Measurements from ENCODE around the gene TMBIM4. TPM values are rescaled to one million over a fixed set of nuclear protein-coding genes. Genes with fewer than 3 reads are reported as not detected.
"Not testable (repeated sequence)": the region's sequence is repeated elsewhere in the genome, so short reads cannot be mapped to it uniquely, and the experiment has no call there.

The TMBIM4 gene
- total RNA-seq, 1 experiment from 2014 or later, result 18.4 TPM

- Histone ChIP-seq H3K56ac (ENCODE audit: insufficient read length, low read depth, low read length) (no peak overlapping the region), H3K23me2 (ENCODE audit: insufficient read length, low read depth, low read length, poor library complexity, severe bottlenecking) (no peaks in the 10 kb centered on the region), H4K8ac (replicated peaks; ENCODE audit: insufficient read length, low read depth, low read length) (no peak overlapping the region), H3K4me2 (ENCODE audit: insufficient read depth, insufficient read length, low read length) (no peak overlapping the region), H3K27ac (ENCODE audit: insufficient read length, low read depth, low read length) (no peak overlapping the region), H2BK15ac (ENCODE audit: low read depth, low read length) (no peak overlapping the region), H3T11ph (ENCODE audit: low read length) (no peak overlapping the region), H3K14ac (ENCODE audit: insufficient read depth, low read length) (no peak overlapping the region), H3K9me3 (ENCODE audit: control insufficient read depth, low read depth, low read length) (no peaks in the 10 kb centered on the region), H3K27me3 (ENCODE audit: insufficient read depth, low read length) (no peaks in the 10 kb centered on the region), H4K20me1 (ENCODE audit: control insufficient read depth, insufficient read depth, insufficient read length) (no peaks in the 10 kb centered on the region), H3K18ac (ENCODE audit: insufficient read length, low read depth, low read length) (no peak overlapping the region), H3K9ac (ENCODE audit: extremely low read depth, insufficient read length, low read length) (no peak overlapping the region), H2BK12ac (ENCODE audit: insufficient read length, low read depth, low read length) (no peak overlapping the region), H2AK5ac (ENCODE audit: insufficient read length, low read length) (no peak overlapping the region), H2BK5ac (ENCODE audit: insufficient read length, low read length) (no peak overlapping the region), H4K5ac (ENCODE audit: insufficient read length, low read depth, low read length) (no peak overlapping the region), H2BK120ac (ENCODE audit: low read depth, low read length, poor library complexity, severe bottlenecking) (no peak overlapping the region), H3K4me1 (ENCODE audit: insufficient read depth, low read length) (no peaks in the 10 kb centered on the region), H3K23ac (ENCODE audit: insufficient read length, low read depth, low read length) (no peak overlapping the region), H3K79me1 (ENCODE audit: insufficient read depth, low read depth, low read length, poor library complexity, severe bottlenecking) (no peaks in the 10 kb centered on the region), H3K79me2 (ENCODE audit: insufficient read depth, low read length) (no peaks in the 10 kb centered on the region), H4K91ac (ENCODE audit: insufficient read length, low read depth, low read length) (no peak overlapping the region), H2AFZ (ENCODE audit: low read length) (no peak overlapping the region), H3K4ac (ENCODE audit: low read depth, low read length) (no peak overlapping the region), H2BK20ac (ENCODE audit: low read depth, low read length, poor library complexity, severe bottlenecking) (no peak overlapping the region)
- DNase-seq, result no peak
- WGBS (ENCODE audit: extremely low coverage, insufficient read length, low lambda C conversion rate), result no CpG with 5 or more reads among the region's 4 CpGs
- Mint-ChIP-seq H3K27me3 (ENCODE audit: low read depth) (no peaks in the 10 kb centered on the region; the same call in 1 of the 2 replicates), H3K9me3 (peaks cover 13 to 19% of the 10 kb centered on the region in 2 experiments), H3K27ac (no peak overlapping the region), H3K4me3 (no peak overlapping the region), H3K4me1 (no peaks in the 10 kb centered on the region), H3K36me3 (ENCODE audit: insufficient read depth in 1 of 3, low read depth in 3 of 3) (peaks cover 6 to 13% (median 9%) of the 10 kb centered on the region in 3 experiments; a peak in 4 of 7 replicates)
- no peak for TF ChIP-seq CTCF (conservative IDR thresholded peaks at IDR 0.05)
Observed at GRCh38 chr12:66217342-66217917, 47.6 kb upstream of the TMBIM4 start.

DNA sequence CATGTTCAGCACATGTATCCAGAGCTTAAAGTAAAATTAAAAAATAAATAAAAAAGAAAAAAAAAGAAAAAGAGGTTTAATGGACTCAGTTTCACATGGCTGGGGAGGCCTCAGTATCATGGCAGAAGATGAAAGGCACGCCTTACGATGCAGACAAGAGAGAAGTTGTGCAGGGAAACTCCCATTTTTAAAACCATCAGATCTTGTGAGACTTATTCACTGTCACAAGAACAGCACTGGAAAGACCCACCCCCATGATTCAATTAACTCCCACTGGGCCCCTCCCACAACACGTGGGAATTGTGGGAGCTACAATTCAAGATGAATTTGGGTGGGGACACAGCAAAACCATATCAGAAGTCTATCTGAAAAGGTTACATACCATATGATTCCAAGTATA, 43.2 kb upstream of the TMBIM4 start:
- not testable (repeated sequence) for H3K4me3 Mint-ChIP-seq; DNase-seq; H4K8ac ChIP-seq (replicated peaks; ENCODE audit: insufficient read length, low read depth, low read length); H2BK12ac ChIP-seq (ENCODE audit: insufficient read length, low read depth, low read length); H3K9me3 Mint-ChIP-seq; H3K56ac ChIP-seq (ENCODE audit: insufficient read length, low read depth, low read length); H2BK15ac ChIP-seq (ENCODE audit: low read depth, low read length); H3K4me1 Mint-ChIP-seq; H3K27ac ChIP-seq (ENCODE audit: insufficient read length, low read depth, low read length); H3K9ac ChIP-seq (ENCODE audit: extremely low read depth, insufficient read length, low read length); H2AK5ac ChIP-seq (ENCODE audit: insufficient read length, low read length); H3K4ac ChIP-seq (ENCODE audit: low read depth, low read length); H3K36me3 Mint-ChIP-seq (ENCODE audit: insufficient read depth in 1 of 3, low read depth in 3 of 3); H3K18ac ChIP-seq (ENCODE audit: insufficient read length, low read depth, low read length); H4K5ac ChIP-seq (ENCODE audit: insufficient read length, low read depth, low read length); H3K9me3 ChIP-seq (ENCODE audit: control insufficient read depth, low read depth, low read length); H3K27me3 Mint-ChIP-seq (ENCODE audit: low read depth); H3K4me1 ChIP-seq (ENCODE audit: insufficient read depth, low read length); H3K4me2 ChIP-seq (ENCODE audit: insufficient read depth, insufficient read length, low read length); H4K20me1 ChIP-seq (ENCODE audit: control insufficient read depth, insufficient read depth, insufficient read length); H3T11ph ChIP-seq (ENCODE audit: low read length); H3K79me1 ChIP-seq (ENCODE audit: insufficient read depth, low read depth, low read length, poor library complexity, severe bottlenecking); H2BK5ac ChIP-seq (ENCODE audit: insufficient read length, low read length); H3K23me2 ChIP-seq (ENCODE audit: insufficient read length, low read depth, low read length, poor library complexity, severe bottlenecking); H3K23ac ChIP-seq (ENCODE audit: insufficient read length, low read depth, low read length); H3K27me3 ChIP-seq (ENCODE audit: insufficient read depth, low read length); H2BK20ac ChIP-seq (ENCODE audit: low read depth, low read length, poor library complexity, severe bottlenecking); H3K27ac Mint-ChIP-seq; H3K14ac ChIP-seq (ENCODE audit: insufficient read depth, low read length); H4K91ac ChIP-seq (ENCODE audit: insufficient read length, low read depth, low read length); H2BK120ac ChIP-seq (ENCODE audit: low read depth, low read length, poor library complexity, severe bottlenecking); H3K79me2 ChIP-seq (ENCODE audit: insufficient read depth, low read length); H2AFZ ChIP-seq (ENCODE audit: low read length)
- no CpG with 5 or more reads among the region's 3 CpGs for WGBS (ENCODE audit: extremely low coverage, insufficient read length, low lambda C conversion rate)
